ENCODE results near the gene EDAR.

Gene EDAR

DNA sequence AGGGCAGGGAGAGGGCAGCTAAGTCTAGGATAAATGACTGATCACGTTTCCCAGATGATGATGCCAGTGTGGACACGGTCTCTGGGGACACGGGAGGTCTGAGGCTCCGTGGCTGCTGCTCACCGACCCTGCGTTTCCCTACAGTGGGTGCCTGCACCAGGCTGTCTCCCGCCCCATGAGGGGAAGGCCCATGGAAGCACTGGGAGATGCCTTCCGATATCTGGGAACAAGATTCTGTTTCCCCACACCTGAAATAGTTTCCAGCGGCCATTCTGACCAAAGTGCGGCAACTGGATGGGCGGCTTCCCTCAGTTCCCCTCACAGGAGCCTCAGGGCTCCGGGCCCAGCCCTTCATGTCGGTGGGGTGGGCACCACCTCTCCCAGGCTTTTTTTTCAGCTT, 83.1 kb downstream of the EDAR start:
- TF ChIP-seq CTCF (conservative IDR thresholded peaks at IDR 0.05; ENCODE audit: low read depth, low read length) = no peak
- no peak overlapping the region for H3K4me3 ChIP-seq (ENCODE audit: low read depth, low read length)
- DNase-seq (ENCODE audit: low read depth) = no peak

GRCh38 chr2:108905176-108905575, 83.8 kb downstream of the EDAR start:
- H3K4me3 ChIP-seq (ENCODE audit: low read depth, low read length) = no peak overlapping the region
- TF ChIP-seq CTCF (conservative IDR thresholded peaks at IDR 0.05; ENCODE audit: low read depth, low read length) = no peak
- DNase-seq (ENCODE audit: low read depth) = no peak

DNA sequence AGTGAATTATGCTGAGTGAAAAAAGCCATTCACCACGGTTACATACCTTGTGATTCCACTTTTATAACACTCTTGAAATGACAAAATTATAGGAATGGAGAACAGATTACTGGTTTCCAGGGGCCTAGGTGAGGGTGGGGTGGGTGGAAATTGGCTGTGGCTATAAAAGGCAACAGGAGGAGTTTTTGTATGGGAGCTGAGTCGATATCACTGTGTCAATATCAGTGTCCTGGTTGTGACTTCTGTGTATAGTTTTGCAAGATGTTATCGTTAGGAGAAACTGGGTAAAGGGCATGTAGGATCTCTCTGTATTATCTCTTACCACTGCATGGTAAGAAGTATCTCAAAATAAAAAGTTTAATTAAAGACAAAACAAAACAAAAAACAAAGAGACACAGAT, 84.3 kb downstream of the EDAR start:
- no peak overlapping the region for H3K4me3 ChIP-seq (ENCODE audit: low read depth, low read length)
- no peak for DNase-seq (ENCODE audit: low read depth)
- TF ChIP-seq CTCF (conservative IDR thresholded peaks at IDR 0.05; ENCODE audit: low read depth, low read length) = no peak

DNA sequence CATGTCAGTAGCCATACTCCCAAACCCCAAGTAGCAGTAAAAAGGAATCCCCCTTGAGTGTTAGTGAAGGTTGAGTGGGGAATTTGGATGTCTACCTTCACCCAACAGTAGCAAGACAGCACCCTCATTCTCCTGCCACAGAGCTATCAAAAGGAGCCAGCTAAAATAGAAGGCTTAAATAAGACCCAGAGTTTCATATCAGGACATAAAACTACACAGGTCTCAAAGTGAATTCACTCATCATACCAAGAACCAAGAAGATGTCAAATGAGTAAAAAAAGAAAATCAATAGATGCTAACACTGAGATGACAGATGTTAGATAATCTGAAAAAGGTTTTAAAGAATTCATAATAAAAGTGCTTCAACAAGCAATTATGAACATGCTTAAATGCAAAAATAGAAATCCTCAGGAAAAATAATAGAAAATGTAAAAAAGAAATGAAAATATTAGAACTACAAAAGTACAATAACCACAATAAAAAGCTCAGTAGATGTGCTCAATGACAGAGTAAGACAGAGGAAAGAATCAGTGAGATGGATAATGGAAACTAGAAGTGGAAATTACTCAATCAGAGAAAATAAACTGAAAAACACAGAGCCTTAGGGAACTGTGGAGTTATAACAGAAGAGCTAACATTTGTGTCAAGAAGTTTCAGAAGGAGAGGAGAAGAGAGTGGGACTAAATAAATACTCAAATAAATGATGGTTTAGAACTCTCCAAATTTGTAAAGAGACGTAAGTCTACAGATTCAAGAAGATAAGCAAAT, 90.5 kb downstream of the EDAR start:
- DNase-seq (ENCODE audit: low read depth) = no peak
- no peak for TF ChIP-seq CTCF (conservative IDR thresholded peaks at IDR 0.05; ENCODE audit: low read depth, low read length)
- no peak overlapping the region for H3K4me3 ChIP-seq (ENCODE audit: low read depth, low read length)

- no peak for TF ChIP-seq CTCF (conservative IDR thresholded peaks at IDR 0.05; ENCODE audit: low read depth, low read length)
- no peak for DNase-seq (ENCODE audit: low read depth)
- no peak overlapping the region for H3K4me3 ChIP-seq (ENCODE audit: low read depth, low read length)
Observed at GRCh38 chr2:108896741-108897140, 92.3 kb downstream of the EDAR start.

- DNase-seq (ENCODE audit: low read depth) = no peak
- H3K4me3 ChIP-seq (ENCODE audit: low read depth, low read length) = no peak overlapping the region
Observed at GRCh38 chr2:108895188-108895587, 93.8 kb downstream of the EDAR start.

More at GRCh38 chr2:108895188-108895587, 93.8 kb downstream of the EDAR start:
- TF ChIP-seq CTCF (conservative IDR thresholded peaks at IDR 0.05; ENCODE audit: low read depth, low read length) = no peak

Data from choroid plexus epithelial cell (primary cell).